Endothelial cell of umbilical vein (primary cell): ENCODE results near the gene PTGFR. TPM values are rescaled to one million over a fixed set of nuclear protein-coding genes. Genes with fewer than 3 reads are reported as not detected.

Source experiments
- BruUV-seq: library from RNA; stranded (reverse); fragments of 400-500 nt; replicated peaks from 2 replicates; lab custom pipeline; 2021; lab: Mats Ljungman, UMichigan
- CTCF ChIA-PET: fragments of 300-600, 350-600 bp; sonication (Branson Sonifier 250); formaldehyde crosslinking; loops from one replicate; lab custom pipeline; 2021; ENCODE audit warnings: antibody characterized with exemption, inconsistent platforms; lab: Charles Lee
- POLR2A ChIA-PET: fragments of 300-600, 350-600 bp; sonication (Branson Sonifier 250); formaldehyde crosslinking; loops from one replicate; lab custom pipeline; 2021; ENCODE audit warnings: antibody characterized with exemption, inconsistent platforms; lab: Charles Lee
- DNase-seq: peaks from one replicate; pipeline ENCODE4 v3.0.0-alpha.2; 2011; ENCODE audit warnings: low read depth, low spot score
- FAIRE-seq: peaks from 2 replicates; lab custom pipeline; 2011; peaks lifted over from hg19 to GRCh38; lab: Jason Lieb, UNC
- H2AFZ ChIP-seq: 2 replicates; pipeline ENCODE4 v1.6.0; 2012; ENCODE audit warnings: low read depth, low read length, control low read depth, inconsistent platforms
- H3K27ac ChIP-seq: 2 replicates; pipeline ENCODE4 v1.5.1; 2011; ENCODE audit warnings: low read depth, mild to moderate bottlenecking, control low read depth, low read length, moderate library complexity; ENCODE audit not compliant: insufficient read depth
- H3K27me3 ChIP-seq, 2 experiments: 2 replicates each; pipeline versions ENCODE4 v1.6.0 to v1.6.1; 2011; ENCODE audit warnings: low read length in 2 of 2, mixed read lengths in 1 of 2; ENCODE audit not compliant: control insufficient read depth in 2 of 2, insufficient read depth in 2 of 2
- H3K36me3 ChIP-seq, 2 experiments: 2 replicates in 1 of 2; 3 replicates in 1 of 2; pipeline ENCODE4 v1.5.1; 2011; ENCODE audit warnings: low read length in 2 of 2, mild to moderate bottlenecking in 1 of 2, moderate library complexity in 1 of 2; ENCODE audit not compliant: control insufficient read depth in 2 of 2, insufficient read depth in 2 of 2; ENCODE audit errors: extremely low read depth in 1 of 2
- H3K4me1 ChIP-seq: 3 replicates; pipeline ENCODE4 v1.5.1; 2011; ENCODE audit warnings: mild to moderate bottlenecking, low read length; ENCODE audit not compliant: control insufficient read depth, insufficient read depth; ENCODE audit errors: extremely low read depth
- H3K4me2 ChIP-seq: 2 replicates; pipeline ENCODE4 v1.6.1; 2011; ENCODE audit warnings: low read length, control low read depth, mixed read lengths; ENCODE audit not compliant: insufficient read depth
- H3K4me3 ChIP-seq, 3 experiments: fragments of 200-600 bp in 1 of 3; sonication (generic), shearing (Covaris generic) in 1 of 3; replicated peaks in 1 of 3; 2 replicates each; pipeline ENCODE4 v1.5.1; 2011 to 2016; ENCODE audit warnings: control low read depth in 3 of 3, low read length in 3 of 3, mild to moderate bottlenecking in 2 of 3, inconsistent platforms in 1 of 3, low read depth in 1 of 3, moderate library complexity in 1 of 3; ENCODE audit not compliant: insufficient read depth in 1 of 3
- H3K79me2 ChIP-seq: 2 replicates; pipeline ENCODE4 v1.6.0; 2012; ENCODE audit warnings: low read length, inconsistent platforms; ENCODE audit not compliant: control insufficient read depth, insufficient read depth
- H3K9ac ChIP-seq: replicated peaks from 2 replicates; pipeline ENCODE3; 2011; ENCODE audit warnings: low read length, control low read depth; ENCODE audit not compliant: insufficient read depth; ENCODE audit errors: extremely low read depth
- H3K9me1 ChIP-seq: replicated peaks from 3 replicates; pipeline ENCODE4 v1.6.0; 2011; ENCODE audit warnings: mild to moderate bottlenecking, low read length; ENCODE audit not compliant: control insufficient read depth, insufficient read depth; ENCODE audit errors: extremely low read depth
- H3K9me3 ChIP-seq: replicated peaks from 2 replicates; pipeline ENCODE4 v1.5.1; 2012; ENCODE audit warnings: low read length, inconsistent platforms; ENCODE audit not compliant: control insufficient read depth, insufficient read depth
- H4K20me1 ChIP-seq: replicated peaks from 2 replicates; pipeline ENCODE3; 2011; ENCODE audit warnings: mild to moderate bottlenecking, low read length; ENCODE audit not compliant: control insufficient read depth, insufficient read depth; ENCODE audit errors: extremely low read depth
- EZH2 ChIP-seq: IDR thresholded peaks from 2 replicates; pipeline ENCODE4 v1.6.1; 2012; ENCODE audit warnings: borderline replicate concordance, low read depth, mild to moderate bottlenecking, moderate library complexity, low read length, inconsistent platforms; ENCODE audit not compliant: severe bottlenecking
- FOS ChIP-seq: IDR thresholded peaks from 2 replicates; pipeline ENCODE4 v1.6.1; 2011; ENCODE audit warnings: mild to moderate bottlenecking, low read length, moderate library complexity, borderline replicate concordance; ENCODE audit not compliant: insufficient read depth
- GATA2 ChIP-seq: IDR thresholded peaks from 2 replicates; pipeline ENCODE4 v1.7.0; 2011; ENCODE audit warnings: low read depth, mild to moderate bottlenecking, moderate library complexity, mixed read lengths, low read length; ENCODE audit not compliant: insufficient read length, insufficient read depth
- JUN ChIP-seq: IDR thresholded peaks from 2 replicates; pipeline ENCODE4 v1.6.1; 2011; ENCODE audit warnings: borderline replicate concordance, low read depth; ENCODE audit not compliant: insufficient read length, insufficient read depth
- MAX ChIP-seq: IDR thresholded peaks from 2 replicates; pipeline ENCODE4 v1.6.1; 2011; ENCODE audit not compliant: insufficient read depth, insufficient read length
- MYC ChIP-seq: IDR thresholded peaks from one replicate; pipeline ENCODE4 v1.6.1; 2011; ENCODE audit warnings: mild to moderate bottlenecking, low read depth, low read length
- POLR2A ChIP-seq: IDR thresholded peaks from 2 replicates; pipeline ENCODE4 v1.6.1; 2012; ENCODE audit warnings: low read depth, mild to moderate bottlenecking, control low read depth, low read length
- POLR2AphosphoS5 ChIP-seq: IDR thresholded peaks from 2 replicates; pipeline ENCODE4 v1.6.1; 2012; ENCODE audit warnings: low read depth, mild to moderate bottlenecking, control low read depth, low read length, moderate library complexity; ENCODE audit not compliant: insufficient read depth
- dilution Hi-C: fragments of 300-500 bp; cut with MboI; formaldehyde crosslinking; loops from one replicate; pipeline ENCODE4 v1.15.0; 2019; ENCODE audit warnings: low sequenced_read_pairs; ENCODE audit not compliant: extremely low pct_ligation_motif_present
- intact Hi-C: fragments of 100-400 bp; cut with micrococcal nuclease; formaldehyde crosslinking; loops from one replicate; pipeline ENCODE4 v1.10.0; 2022
- polyA plus RNA-seq, 4 experiments: library from polyadenylated mRNA; depleted of rRNA in 3 of 4; stranded (reverse) in 3 of 4; unstranded in 1 of 4; fragments of >200 nt; gene quantifications; 2 replicates each; pipeline versions ENCODE4 v1.2.1 to v1.2.3, GENCODE V29; 2011 to 2012; ENCODE audit warnings: missing spikeins in 1 of 4
- total RNA-seq: library from RNA; stranded (reverse); gene quantifications from 2 replicates; pipeline ENCODE4 v1.2.3, GENCODE V29; 2021
- TF ChIP-seq, protein P1 (sequence below), 2 donors: IDR thresholded peaks; 1 replicate in 1 of 2; 2 replicates in 1 of 2; pipeline ENCODE4 v1.5.1; 2011; ENCODE audit warnings: low read length in 2 of 2, mild to moderate bottlenecking in 2 of 2, moderate library complexity in 2 of 2, control low read depth in 1 of 2, inconsistent platforms in 1 of 2, low read depth in 1 of 2; ENCODE audit not compliant: insufficient read depth in 1 of 2; ENCODE audit errors: extremely low read depth in 1 of 2

The PTGFR gene
- total and polyA plus RNA-seq, 2 donors (not counting 3 experiments of a cell fraction or from before 2014, with no cell fraction given), result 0.11 to 0.24 TPM

GRCh38 chr1:78527706-78528105 lies 36.9 kb downstream of the PTGFR start:
- Histone ChIP-seq H3K4me3 (no peak overlapping the region), H3K79me2 (no peaks in the 10 kb centered on the region), H3K27me3 (peaks cover 0 to 2% of the 10 kb centered on the region in 2 experiments), H3K4me1 (no peaks in the 10 kb centered on the region), H3K36me3 (no peaks in the 10 kb centered on the region), H2AFZ (no peak overlapping the region), H3K9ac (no peak overlapping the region), H3K4me2 (no peak overlapping the region), H4K20me1 (no peaks in the 10 kb centered on the region), H3K9me1 (no peaks in the 10 kb centered on the region), H3K27ac (no peak overlapping the region), H3K9me3 (no peaks in the 10 kb centered on the region)
- DNase-seq, result no peak
- ChIA-PET CTCF (no interaction called here), POLR2A (no interaction called here)
- dilution Hi-C loops (no loop called here), intact Hi-C loops (no loop called here)
- BruUV-seq, result no TSS peak
- TF ChIP-seq POLR2A (no peak), FOS (no peak), GATA2 (no peak), EZH2 (no peak), MAX (no peak), POLR2AphosphoS5 (no peak)
- FAIRE-seq, result no peak

DNA sequence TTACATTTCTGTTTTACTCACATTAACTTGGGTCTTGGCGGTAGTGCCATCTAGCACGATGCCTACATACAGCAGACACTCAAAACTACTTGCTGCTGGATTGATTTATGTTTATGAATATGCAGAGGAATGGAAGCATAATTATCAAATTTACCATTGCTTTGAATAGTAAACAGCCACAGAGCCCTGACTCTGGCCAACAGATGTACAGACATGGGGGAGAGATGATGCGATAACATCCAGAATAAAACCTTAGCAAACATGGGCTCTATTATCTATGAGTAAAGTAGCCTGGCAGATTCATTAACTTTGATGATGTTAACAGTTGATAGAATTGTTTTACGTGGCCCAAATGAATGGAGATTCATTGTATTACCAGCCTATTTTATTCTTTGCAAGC lies 42.8 kb downstream of the PTGFR start:
- Histone ChIP-seq H3K36me3 (no peaks in the 10 kb centered on the region), H3K27me3 (no peaks in the 10 kb centered on the region), H3K9ac (no peak overlapping the region), H4K20me1 (no peaks in the 10 kb centered on the region), H3K4me1 (no peaks in the 10 kb centered on the region), H3K4me2 (no peak overlapping the region), H3K9me3 (no peaks in the 10 kb centered on the region), H3K4me3 (no peak overlapping the region), H3K79me2 (no peaks in the 10 kb centered on the region), H2AFZ (no peak overlapping the region), H3K9me1 (no peaks in the 10 kb centered on the region), H3K27ac (no peak overlapping the region)
- intact Hi-C loops, result no loop called here
- BruUV-seq, result no TSS peak
- no peak for FAIRE-seq
- dilution Hi-C loops, result no loop called here
- TF ChIP-seq MYC (no peak), GATA2 (no peak), POLR2A (no peak), MAX (no peak), FOS (no peak), EZH2 (no peak), JUN (no peak), POLR2AphosphoS5 (no peak)
- TF ChIP-seq, protein P1, sequence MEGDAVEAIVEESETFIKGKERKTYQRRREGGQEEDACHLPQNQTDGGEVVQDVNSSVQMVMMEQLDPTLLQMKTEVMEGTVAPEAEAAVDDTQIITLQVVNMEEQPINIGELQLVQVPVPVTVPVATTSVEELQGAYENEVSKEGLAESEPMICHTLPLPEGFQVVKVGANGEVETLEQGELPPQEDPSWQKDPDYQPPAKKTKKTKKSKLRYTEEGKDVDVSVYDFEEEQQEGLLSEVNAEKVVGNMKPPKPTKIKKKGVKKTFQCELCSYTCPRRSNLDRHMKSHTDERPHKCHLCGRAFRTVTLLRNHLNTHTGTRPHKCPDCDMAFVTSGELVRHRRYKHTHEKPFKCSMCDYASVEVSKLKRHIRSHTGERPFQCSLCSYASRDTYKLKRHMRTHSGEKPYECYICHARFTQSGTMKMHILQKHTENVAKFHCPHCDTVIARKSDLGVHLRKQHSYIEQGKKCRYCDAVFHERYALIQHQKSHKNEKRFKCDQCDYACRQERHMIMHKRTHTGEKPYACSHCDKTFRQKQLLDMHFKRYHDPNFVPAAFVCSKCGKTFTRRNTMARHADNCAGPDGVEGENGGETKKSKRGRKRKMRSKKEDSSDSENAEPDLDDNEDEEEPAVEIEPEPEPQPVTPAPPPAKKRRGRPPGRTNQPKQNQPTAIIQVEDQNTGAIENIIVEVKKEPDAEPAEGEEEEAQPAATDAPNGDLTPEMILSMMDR (IDR thresholded peaks at IDR 0.05; ENCODE audit: extremely low read depth in 1 of 2, insufficient read depth in 1 of 2, low read depth in 1 of 2, low read length in 2 of 2), result no peak
- CTCF ChIA-PET, result no interaction called here
- POLR2A ChIA-PET, result no interaction called here
- no peak for DNase-seq
